M059J (cell line): ENCODE data around the gene PLEKHO2. TPM values are rescaled to one million over a fixed set of nuclear protein-coding genes. Genes with fewer than 3 reads are reported as not detected.

Source experiments
- DNase-seq: peaks from one replicate; pipeline ENCODE4 v3.0.0-alpha.2; 2012; ENCODE audit warnings: low read depth
- total RNA-seq: library from RNA; depleted of rRNA; stranded (reverse); fragments of >200 nt; shearing (Covaris generic); gene quantifications from 2 replicates; pipeline ENCODE4 v1.2.3, GENCODE V29; 2014

Gene PLEKHO2
- total RNA-seq, 1 experiment from 2014 or later: 14.0 TPM

GRCh38 chr15:64892847-64893403 is 51.2 kb downstream of the PLEKHO2 start:
- DNase-seq: no peak

- peak; percentile 44 for DNase-seq
Observed at GRCh38 chr15:64893481-64894394, 52.0 kb downstream of the PLEKHO2 start.

GRCh38 chr15:64894395-64895056 is 52.8 kb downstream of the PLEKHO2 start:
- DNase-seq: no peak

GRCh38 chr15:64895285-64896065 is 53.8 kb downstream of the PLEKHO2 start:
- DNase-seq: peak; percentile 71

GRCh38 chr15:64896371-64897069 is 54.8 kb downstream of the PLEKHO2 start:
- no peak for DNase-seq

GRCh38 chr15:64897345-64897985 is 55.8 kb downstream of the PLEKHO2 start:
- peak; percentile 83 for DNase-seq

- no peak for DNase-seq
Observed at GRCh38 chr15:64898406-64898805, 56.7 kb downstream of the PLEKHO2 start.

GRCh38 chr15:64901141-64901540 is 59.4 kb downstream of the PLEKHO2 start:
- DNase-seq: no peak

- DNase-seq: no peak
Observed at GRCh38 chr15:64901914-64902313, 60.2 kb downstream of the PLEKHO2 start.

- DNase-seq: no peak
Observed at GRCh38 chr15:64902863-64903262, 61.1 kb downstream of the PLEKHO2 start.

- no peak for DNase-seq
Observed at GRCh38 chr15:64903326-64903950, 61.7 kb downstream of the PLEKHO2 start.

GRCh38 chr15:64904189-64904588 is 62.5 kb downstream of the PLEKHO2 start:
- DNase-seq: no peak

- DNase-seq: peak; percentile 63
Observed at GRCh38 chr15:64905119-64905831, 63.6 kb downstream of the PLEKHO2 start.

GRCh38 chr15:64905941-64906340 is 64.2 kb downstream of the PLEKHO2 start:
- DNase-seq: no peak

GRCh38 chr15:64906402-64906801 is 64.7 kb downstream of the PLEKHO2 start:
- no peak for DNase-seq

GRCh38 chr15:64907991-64908390 is 66.3 kb downstream of the PLEKHO2 start:
- DNase-seq: no peak

- peak; percentile 60 for DNase-seq
Observed at GRCh38 chr15:64909546-64909945, 67.8 kb downstream of the PLEKHO2 start.

- DNase-seq: peak; percentile 46
Observed at GRCh38 chr15:64911311-64912186, 69.8 kb downstream of the PLEKHO2 start, which contains the start of gene ANKDD1A. Gene ANKDD1A (plus strand): TSS chr15:64911902. CDS start chr15:64911931, 29 bp downstream.
